Measurements from ENCODE around the gene GRIN2B.

Gene GRIN2B

GRCh38 chr12:13956060-13956590 lies 25.3 kb downstream of the GRIN2B start:
- no peak for DNase-seq

- no peak for DNase-seq
These were observed 29.3 kb downstream of the GRIN2B start for GRCh38 chr12:13952096-13952495.

- no peak for DNase-seq
These were observed 30.9 kb downstream of the GRIN2B start for GRCh38 chr12:13950502-13950901.

- no peak for DNase-seq
These were observed 32.8 kb downstream of the GRIN2B start for GRCh38 chr12:13948621-13949020.

GRCh38 chr12:13947276-13947946 lies 34.0 kb downstream of the GRIN2B start:
- no peak for DNase-seq

GRCh38 chr12:13945641-13946040 lies 35.8 kb downstream of the GRIN2B start:
- peak in 1 of 3 donors; percentile 2 for DNase-seq

GRCh38 chr12:13945236-13945635 lies 36.2 kb downstream of the GRIN2B start:
- no peak for DNase-seq

- DNase-seq: no peak
These were observed 38.6 kb downstream of the GRIN2B start for GRCh38 chr12:13942826-13943225.

GRCh38 chr12:13941258-13942249 lies 39.8 kb downstream of the GRIN2B start:
- peak; percentile 12 to 38 (median 21) for DNase-seq

- DNase-seq: no peak
These were observed 41.0 kb downstream of the GRIN2B start for GRCh38 chr12:13940335-13940865.

GRCh38 chr12:13937735-13938134 lies 43.7 kb downstream of the GRIN2B start:
- no peak for DNase-seq

- DNase-seq: no peak
These were observed 46.2 kb downstream of the GRIN2B start for GRCh38 chr12:13935169-13935568.

Measured in suppressor macrophage treated with lipopolysaccharide for 1 hour (primary cell).